Measurements from ENCODE around the gene EPB41L4A. TPM values are rescaled to one million over a fixed set of nuclear protein-coding genes. Genes with fewer than 3 reads are reported as not detected.

The EPB41L4A gene
- total and polyA plus RNA-seq, 11 donors = 6.4 to 34.5 (median 16.2) TPM

DNA sequence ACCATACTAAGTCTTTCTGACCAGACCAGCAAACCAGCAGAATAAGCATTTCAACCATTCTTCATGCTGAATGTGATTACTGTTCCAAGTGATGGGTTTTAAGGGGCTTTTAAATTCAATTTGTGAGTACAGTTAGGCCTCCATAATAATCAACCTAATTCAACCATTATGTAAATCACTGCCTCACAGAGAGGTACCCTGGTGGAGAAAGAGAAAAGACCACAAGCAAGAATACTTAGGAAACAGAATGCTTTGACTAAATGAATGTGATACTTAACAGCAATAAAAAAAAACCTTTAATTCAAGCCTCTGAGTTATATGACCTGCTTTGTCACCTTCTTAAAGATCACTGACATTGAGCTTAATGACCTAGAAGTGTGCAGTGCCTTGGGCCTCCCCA is 162.1 kb downstream of the EPB41L4A start:
- no peak overlapping the region for H3K4me3 ChIP-seq
- H3K36me3 ChIP-seq = peaks cover 0 to 37% (median 0%) of the 10 kb centered on the region in 9 donors
- DNase-seq (no peak), ATAC-seq (no peak)
- no peak overlapping the region for H3K27ac ChIP-seq
- no peaks in the 10 kb centered on the region for H3K9me3 ChIP-seq
- peaks cover 0 to 28% (median 11%) of the 10 kb centered on the region in 12 donors for H3K4me1 ChIP-seq
- TF ChIP-seq POLR2A (IDR thresholded peaks at IDR 0.05) = no peak
- TF ChIP-seq, protein P1, sequence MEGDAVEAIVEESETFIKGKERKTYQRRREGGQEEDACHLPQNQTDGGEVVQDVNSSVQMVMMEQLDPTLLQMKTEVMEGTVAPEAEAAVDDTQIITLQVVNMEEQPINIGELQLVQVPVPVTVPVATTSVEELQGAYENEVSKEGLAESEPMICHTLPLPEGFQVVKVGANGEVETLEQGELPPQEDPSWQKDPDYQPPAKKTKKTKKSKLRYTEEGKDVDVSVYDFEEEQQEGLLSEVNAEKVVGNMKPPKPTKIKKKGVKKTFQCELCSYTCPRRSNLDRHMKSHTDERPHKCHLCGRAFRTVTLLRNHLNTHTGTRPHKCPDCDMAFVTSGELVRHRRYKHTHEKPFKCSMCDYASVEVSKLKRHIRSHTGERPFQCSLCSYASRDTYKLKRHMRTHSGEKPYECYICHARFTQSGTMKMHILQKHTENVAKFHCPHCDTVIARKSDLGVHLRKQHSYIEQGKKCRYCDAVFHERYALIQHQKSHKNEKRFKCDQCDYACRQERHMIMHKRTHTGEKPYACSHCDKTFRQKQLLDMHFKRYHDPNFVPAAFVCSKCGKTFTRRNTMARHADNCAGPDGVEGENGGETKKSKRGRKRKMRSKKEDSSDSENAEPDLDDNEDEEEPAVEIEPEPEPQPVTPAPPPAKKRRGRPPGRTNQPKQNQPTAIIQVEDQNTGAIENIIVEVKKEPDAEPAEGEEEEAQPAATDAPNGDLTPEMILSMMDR (IDR thresholded peaks at IDR 0.05) = no peak
- intact Hi-C loops (cut with DNase I) = no loop called here
- H3K27me3 ChIP-seq = no peaks in the 10 kb centered on the region

DNA sequence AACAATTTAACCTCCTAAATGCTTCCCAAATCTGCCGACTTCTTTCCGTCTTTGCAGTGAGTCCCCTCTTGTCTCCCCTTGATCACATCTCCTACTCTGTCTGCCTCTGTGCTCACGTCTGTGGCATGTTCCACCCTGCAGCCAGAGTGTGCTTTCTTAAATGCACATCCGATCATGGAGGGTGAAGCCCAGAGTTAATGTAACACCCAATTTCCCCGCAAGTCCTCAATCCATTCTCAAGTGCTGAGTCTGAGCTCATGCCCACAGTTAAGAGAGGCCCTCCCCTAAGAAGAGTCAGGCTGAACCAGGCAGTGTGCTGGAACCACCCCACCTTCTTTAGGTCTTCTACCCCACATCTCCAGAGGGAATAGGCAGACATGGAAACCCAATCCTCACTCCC is 164.8 kb downstream of the EPB41L4A start:
- 68 to 84% (median 70%) methylated on average over 5 of the region's 5 CpGs for WGBS, 4 donors
- peak in 3 of 4 donors; percentile 38 to 56 (median 43) for ATAC-seq
- intact Hi-C loops (cut with DNase I) = no loop called here

DNA sequence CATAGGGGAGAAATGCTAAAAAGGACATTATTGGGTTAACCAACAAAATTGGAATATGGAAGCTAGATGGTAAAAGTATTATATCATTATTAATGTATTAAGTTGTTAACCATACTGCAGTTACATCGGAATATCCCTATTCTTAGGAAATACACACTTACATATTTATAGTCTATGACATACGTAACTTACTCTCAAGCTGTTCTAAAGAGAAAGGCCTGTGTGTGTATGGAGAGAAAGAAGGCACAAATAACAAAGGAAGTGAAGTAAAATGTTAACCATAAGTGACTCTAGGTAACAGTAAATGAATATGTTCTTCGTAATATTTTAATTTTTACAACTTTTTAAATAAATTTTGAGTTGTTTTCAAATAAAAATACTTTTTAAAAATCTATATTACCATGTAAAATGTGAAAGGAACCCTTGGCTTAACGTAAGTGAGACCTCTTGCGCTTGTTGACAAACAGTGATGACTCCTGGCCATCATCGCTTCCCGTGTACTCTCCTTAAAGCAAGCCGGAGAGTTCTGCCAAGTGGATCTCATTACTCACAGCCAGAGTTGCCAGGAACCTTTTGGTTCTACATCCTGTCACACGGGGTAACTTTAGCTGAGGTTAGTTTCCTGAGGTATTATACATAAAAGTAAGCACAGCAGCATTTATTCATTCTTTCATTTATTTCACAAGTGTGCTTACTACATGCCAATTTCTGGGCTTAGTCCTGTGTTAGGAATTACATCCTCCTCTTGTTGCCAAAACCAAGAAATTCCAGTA is 165.4 kb downstream of the EPB41L4A start:
- DNase-seq (peak in 4 of 5 donors; percentile 37 to 76 (median 44)), ATAC-seq (peak; percentile 91 to 98 (median 96))
- H3K9me3 ChIP-seq = no peaks in the 10 kb centered on the region
- H3K27ac ChIP-seq = peak overlapping the region in 11 of 12 donors; percentile 14 to 58 (median 32)
- intact Hi-C loops (cut with DNase I) = no loop called here
- H3K36me3 ChIP-seq = peaks cover 0 to 7% (median 0%) of the 10 kb centered on the region in 9 donors
- H3K4me3 ChIP-seq = no peak overlapping the region
- H3K4me1 ChIP-seq = peaks cover 0 to 31% (median 11%) of the 10 kb centered on the region in 12 donors
- 23 to 39% (median 28%) methylated on average over 9 of the region's 9 CpGs for WGBS, 4 donors
- TF ChIP-seq, protein P1 (IDR thresholded peaks at IDR 0.05) = no peak
- TF ChIP-seq POLR2A (IDR thresholded peaks at IDR 0.05) = no peak
- no peaks in the 10 kb centered on the region for H3K27me3 ChIP-seq

More for the DNA sequence above, 164.8 kb downstream of the EPB41L4A start:
- Histone ChIP-seq H3K36me3 (peaks cover 0 to 13% (median 0%) of the 10 kb centered on the region in 9 donors), H3K9me3 (no peaks in the 10 kb centered on the region), H3K27ac (peak overlapping the region in 11 of 12 donors; percentile 13 to 58 (median 32)), H3K4me1 (peaks cover 0 to 28% (median 11%) of the 10 kb centered on the region in 12 donors), H3K27me3 (no peaks in the 10 kb centered on the region), H3K4me3 (no peak overlapping the region)
- TF ChIP-seq POLR2A (IDR thresholded peaks at IDR 0.05) = no peak
- TF ChIP-seq, protein P1 (IDR thresholded peaks at IDR 0.05) = no peak
- DNase-seq = no peak

DNA sequence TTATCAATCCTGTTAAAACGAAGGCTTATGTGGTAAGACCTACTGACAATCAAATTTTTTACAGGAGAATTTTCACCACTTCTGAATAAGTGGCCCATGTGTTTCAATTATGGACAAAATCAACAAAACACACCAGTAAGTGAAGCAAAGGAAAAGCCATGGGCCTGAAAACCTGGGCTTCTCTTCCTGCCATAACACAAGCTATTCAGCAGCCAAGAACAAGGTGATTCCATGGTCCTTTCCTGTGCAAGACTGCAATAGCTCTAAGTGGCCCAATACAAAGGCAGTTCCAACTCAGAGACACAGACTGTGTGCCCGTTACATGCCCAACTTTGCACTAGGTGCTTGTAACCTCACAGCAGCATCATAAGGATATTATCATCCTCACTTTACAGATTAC is 168.5 kb downstream of the EPB41L4A start:
- DNase-seq (no peak), ATAC-seq (no peak)
- TF ChIP-seq, protein P1 (IDR thresholded peaks at IDR 0.05) = no peak
- no peak for TF ChIP-seq POLR2A (IDR thresholded peaks at IDR 0.05)
- peaks cover 0 to 11% (median 0%) of the 10 kb centered on the region in 9 donors for H3K36me3 ChIP-seq
- no peaks in the 10 kb centered on the region for H3K27me3 ChIP-seq
- H3K4me3 ChIP-seq = no peak overlapping the region
- 80 to 99% (median 94%) methylated on average over 2 of the region's 2 CpGs for WGBS, 4 donors
- no peaks in the 10 kb centered on the region for H3K9me3 ChIP-seq
- no peak overlapping the region for H3K27ac ChIP-seq
- peaks cover 0 to 23% (median 11%) of the 10 kb centered on the region in 12 donors for H3K4me1 ChIP-seq
- intact Hi-C loops (cut with DNase I) = no loop called here
